Measurements from ENCODE around the gene HSPBP1.
A peak's percentile ranks its signal among the peaks of the same experiment; 100 is the strongest.
"Not testable (repeated sequence)": the region's sequence is repeated elsewhere in the genome, so short reads cannot be mapped to it uniquely, and the experiment has no call there.

The HSPBP1 gene

DNA sequence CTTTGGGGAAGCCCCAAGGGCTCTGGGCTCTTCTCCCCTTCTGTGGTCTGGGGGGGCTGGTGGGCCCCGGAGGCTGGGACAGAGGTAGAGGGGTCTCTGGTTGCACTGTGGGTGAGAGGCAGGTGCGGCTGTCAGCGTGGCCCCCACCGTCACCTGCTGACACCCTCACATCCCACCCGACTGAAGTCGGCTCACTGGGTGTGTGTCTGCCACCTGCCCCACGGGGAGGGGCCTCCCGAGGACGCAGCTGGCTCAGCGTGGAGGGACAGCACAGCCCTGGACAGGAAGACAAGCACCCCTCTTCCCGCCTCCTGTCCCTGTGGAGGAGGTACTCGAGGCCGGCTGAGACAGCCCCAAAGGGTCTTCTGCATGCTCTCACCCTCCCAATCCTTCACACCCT lies 49.1 kb downstream of the HSPBP1 start:
- no peak for DNase-seq
- Mint-ChIP-seq H3K4me1 (ENCODE audit: low read depth) (peaks cover 2% of the 10 kb centered on the region), H3K4me3 (no peak overlapping the region), H3K36me3 (ENCODE audit: low read depth) (peaks cover 93% of the 10 kb centered on the region), H3K9me3 (no peaks in the 10 kb centered on the region), H3K27ac (no peak overlapping the region), H3K27me3 (no peaks in the 10 kb centered on the region)

GRCh38 chr19:55230329-55230728 lies 49.6 kb downstream of the HSPBP1 start:
- no peak overlapping the region for H3K4me3 Mint-ChIP-seq
- no peak overlapping the region for H3K27ac Mint-ChIP-seq
- peaks cover 2% of the 10 kb centered on the region for H3K4me1 Mint-ChIP-seq (ENCODE audit: low read depth)
- no peaks in the 10 kb centered on the region for H3K9me3 Mint-ChIP-seq
- no peaks in the 10 kb centered on the region for H3K27me3 Mint-ChIP-seq
- DNase-seq: no peak
- H3K36me3 Mint-ChIP-seq (ENCODE audit: low read depth): peaks cover 95% of the 10 kb centered on the region

DNA sequence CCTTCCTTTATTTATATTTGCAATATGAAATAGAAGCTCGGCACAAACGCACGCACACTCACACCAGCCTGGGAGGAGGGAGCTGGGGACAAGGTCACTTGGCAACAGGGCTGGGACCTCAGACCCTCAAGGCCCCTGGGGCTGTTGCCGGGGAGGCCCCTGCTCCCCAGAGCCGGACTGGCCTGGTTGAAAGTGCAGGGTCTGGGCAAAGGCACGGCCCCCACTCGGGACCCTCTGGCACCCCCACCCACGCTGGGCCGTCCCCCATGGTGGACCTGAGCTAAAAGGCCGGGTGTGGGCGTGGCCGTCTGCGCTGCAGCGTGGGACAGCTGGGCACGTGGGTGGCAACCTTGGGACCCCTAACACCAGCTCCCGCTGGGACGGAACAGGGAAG lies 50.1 kb downstream of the HSPBP1 start:
- H3K9me3 Mint-ChIP-seq: no peaks in the 10 kb centered on the region
- H3K4me3 Mint-ChIP-seq: no peak overlapping the region
- no peaks in the 10 kb centered on the region for H3K27me3 Mint-ChIP-seq
- peaks cover 92% of the 10 kb centered on the region for H3K36me3 Mint-ChIP-seq (ENCODE audit: low read depth)
- H3K27ac Mint-ChIP-seq: no peak overlapping the region
- no peaks in the 10 kb centered on the region for H3K4me1 Mint-ChIP-seq (ENCODE audit: low read depth)
- DNase-seq: no peak

DNA sequence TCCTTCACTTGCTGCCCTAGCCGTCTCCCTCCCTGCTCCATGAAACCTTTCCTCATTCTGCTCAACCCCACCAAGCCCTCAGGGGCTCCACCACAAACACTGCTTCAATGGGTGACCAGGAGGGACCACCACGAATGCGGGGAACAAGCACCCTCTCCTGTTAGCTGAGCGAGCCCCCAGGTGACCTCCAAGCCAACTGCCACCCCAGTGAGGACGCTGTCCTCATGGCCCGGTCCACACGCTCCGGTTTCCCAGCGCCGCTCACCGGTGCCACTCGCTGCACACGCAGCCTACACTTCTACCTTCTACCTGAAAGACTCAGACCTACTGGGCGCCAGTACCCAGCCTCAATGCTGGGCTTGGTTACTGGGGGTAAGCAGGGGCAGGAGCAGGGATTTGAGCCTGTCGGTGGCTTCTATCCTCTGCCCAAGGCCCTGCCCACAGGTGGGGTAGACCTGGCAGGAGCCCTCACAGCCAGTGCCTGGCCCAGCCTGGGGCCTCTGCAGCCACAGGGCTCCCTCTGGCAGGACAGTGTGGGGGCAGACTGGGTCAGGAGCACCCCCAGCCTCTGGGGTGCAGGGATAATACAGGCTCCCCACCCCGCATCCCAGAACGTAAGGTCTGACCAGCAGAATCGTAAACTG lies 50.6 kb downstream of the HSPBP1 start:
- Mint-ChIP-seq H3K36me3 (ENCODE audit: low read depth) (peaks cover 92% of the 10 kb centered on the region), H3K9me3 (no peaks in the 10 kb centered on the region), H3K4me1 (ENCODE audit: low read depth) (no peaks in the 10 kb centered on the region), H3K27ac (peak overlapping the region; percentile 59), H3K4me3 (no peak overlapping the region), H3K27me3 (no peaks in the 10 kb centered on the region)
- DNase-seq: no peak

DNA sequence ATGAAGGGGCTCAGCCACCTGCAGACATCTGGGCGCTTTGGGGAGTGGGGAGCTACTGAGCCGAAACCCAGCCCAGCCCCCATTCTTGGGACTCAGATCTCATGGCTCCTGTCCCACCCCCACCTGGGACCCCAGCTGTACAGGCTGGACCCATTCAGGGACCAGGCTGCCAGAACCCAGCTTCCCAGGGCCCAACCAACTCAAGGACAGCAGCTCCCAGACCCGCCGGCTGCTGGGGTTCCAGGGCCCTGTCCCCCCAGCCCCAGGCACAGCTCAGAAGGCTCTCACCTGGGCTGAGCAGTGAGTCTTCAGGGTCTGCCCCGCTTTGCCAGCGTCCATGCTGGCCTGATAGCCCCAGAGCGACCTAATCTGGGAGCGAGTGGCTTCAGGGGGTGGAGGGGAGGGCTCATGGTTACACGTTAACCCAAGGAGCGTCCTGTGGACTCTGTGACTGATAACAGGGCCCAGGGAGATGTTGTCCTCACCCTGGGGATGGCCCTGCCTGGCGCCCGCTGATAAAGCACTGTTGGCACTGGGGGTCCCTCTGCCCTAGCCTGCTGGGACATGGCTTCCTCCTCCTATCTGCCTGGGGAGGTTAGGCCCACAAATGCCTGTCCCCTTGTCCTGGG lies 51.4 kb downstream of the HSPBP1 start, which contains the start of gene TMEM86B:
Gene TMEM86B (minus strand): TSS at position 361 of the 629 bp plus-strand sequence. CDS start 22 bp downstream, at position 339.
- H3K4me1 Mint-ChIP-seq (ENCODE audit: low read depth): no peaks in the 10 kb centered on the region
- peaks cover 92% of the 10 kb centered on the region for H3K36me3 Mint-ChIP-seq (ENCODE audit: low read depth)
- no peak for DNase-seq
- H3K9me3 Mint-ChIP-seq: no peaks in the 10 kb centered on the region
- H3K4me3 Mint-ChIP-seq: no peak within 1 kb of the TSS
- H3K27me3 Mint-ChIP-seq: no peaks in the 10 kb centered on the region
- H3K27ac Mint-ChIP-seq: peak within 1 kb of the TSS; percentile 59

DNA sequence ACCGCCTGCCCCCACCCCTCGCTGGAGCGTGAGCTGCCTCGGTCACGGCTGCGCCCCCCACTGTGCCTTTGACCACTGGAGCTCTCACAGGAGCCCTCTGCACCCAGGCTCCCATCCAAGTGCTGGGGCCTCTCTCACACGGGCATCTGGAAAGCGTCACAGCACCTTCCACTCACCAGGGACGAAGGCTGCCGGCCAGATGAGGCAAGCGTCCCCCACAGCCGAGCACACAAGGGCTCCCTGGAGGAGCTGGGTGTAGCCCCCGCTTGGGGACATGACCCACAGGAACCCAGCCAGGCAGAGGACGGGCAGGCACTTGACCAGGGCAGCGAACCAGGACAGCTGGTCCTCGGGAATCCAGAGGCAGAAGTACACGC lies 51.9 kb downstream of the HSPBP1 start:
- Mint-ChIP-seq H3K4me1 (ENCODE audit: low read depth) (no peaks in the 10 kb centered on the region), H3K27ac (peak overlapping the region; percentile 52), H3K4me3 (no peak overlapping the region), H3K27me3 (no peaks in the 10 kb centered on the region), H3K9me3 (no peaks in the 10 kb centered on the region), H3K36me3 (ENCODE audit: low read depth) (peaks cover 91% of the 10 kb centered on the region)
- DNase-seq: no peak

- Mint-ChIP-seq H3K9me3 (no peaks in the 10 kb centered on the region), H3K36me3 (ENCODE audit: low read depth) (peaks cover 90% of the 10 kb centered on the region), H3K27me3 (no peaks in the 10 kb centered on the region), H3K4me1 (ENCODE audit: low read depth) (no peaks in the 10 kb centered on the region), H3K27ac (peak overlapping the region; percentile 52), H3K4me3 (no peak overlapping the region)
- DNase-seq: no peak
Observed at GRCh38 chr19:55227241-55228014, 52.5 kb downstream of the HSPBP1 start.

DNA sequence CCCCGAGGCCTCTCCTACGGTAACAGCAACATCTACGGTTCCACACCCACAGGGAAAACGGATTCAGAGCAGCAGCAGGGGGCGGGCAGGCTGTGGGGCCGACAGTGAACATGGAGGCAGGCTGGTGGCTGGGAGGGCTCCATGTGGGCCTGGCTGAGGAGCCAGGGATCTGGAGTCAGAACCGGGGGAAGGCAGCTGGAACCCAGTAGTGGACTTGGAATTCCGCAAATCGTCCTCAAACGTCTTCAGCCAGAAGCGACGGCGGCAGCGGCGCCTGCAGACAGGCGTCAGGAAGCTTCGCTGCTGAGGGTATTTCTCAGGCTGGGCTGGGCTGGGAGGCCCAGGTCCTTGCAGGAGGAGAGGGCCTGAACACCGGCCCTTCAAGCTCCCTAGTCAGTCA lies 53.1 kb downstream of the HSPBP1 start:
- Mint-ChIP-seq H3K9me3 (no peaks in the 10 kb centered on the region), H3K27ac (no peak overlapping the region), H3K36me3 (ENCODE audit: low read depth) (peaks cover 85% of the 10 kb centered on the region), H3K27me3 (no peaks in the 10 kb centered on the region), H3K4me3 (no peak overlapping the region), H3K4me1 (ENCODE audit: low read depth) (no peaks in the 10 kb centered on the region)
- no peak for DNase-seq

DNA sequence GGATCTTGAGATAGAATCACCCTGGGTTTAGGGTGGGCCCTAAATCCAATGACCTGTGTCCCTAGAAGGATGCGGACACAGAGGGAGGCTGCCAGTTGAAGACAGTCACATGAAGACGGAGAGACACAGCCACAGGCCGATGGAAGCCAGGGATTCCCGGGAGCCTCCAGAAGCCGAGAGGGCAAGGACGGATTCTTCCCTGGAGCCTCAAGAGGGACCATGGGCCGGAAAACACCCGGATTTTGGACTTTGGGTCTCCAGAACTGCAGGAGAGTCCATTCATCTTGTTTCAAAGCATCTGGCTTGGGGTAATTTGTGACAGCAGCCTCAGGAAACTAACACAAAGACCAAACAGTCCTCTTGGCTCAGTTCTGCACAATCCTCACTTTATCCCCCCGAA lies 53.6 kb downstream of the HSPBP1 start:
- DNase-seq: no peak
- Mint-ChIP-seq H3K27ac (no peak overlapping the region), H3K36me3 (ENCODE audit: low read depth) (peaks cover 84% of the 10 kb centered on the region)

GRCh38 chr19:55225415-55225958 lies 54.4 kb downstream of the HSPBP1 start:
- H3K36me3 Mint-ChIP-seq (ENCODE audit: low read depth): peaks cover 84% of the 10 kb centered on the region
- H3K4me1 Mint-ChIP-seq (ENCODE audit: low read depth): peaks cover 2% of the 10 kb centered on the region
- peaks cover 2% of the 10 kb centered on the region for H3K9me3 Mint-ChIP-seq
- no peaks in the 10 kb centered on the region for H3K27me3 Mint-ChIP-seq
- DNase-seq: no peak
- H3K27ac Mint-ChIP-seq: peak overlapping the region; percentile 62
- no peak overlapping the region for H3K4me3 Mint-ChIP-seq

More for the DNA sequence above, 53.6 kb downstream of the HSPBP1 start:
- H3K27me3 Mint-ChIP-seq: no peaks in the 10 kb centered on the region
- no peak overlapping the region for H3K4me3 Mint-ChIP-seq
- H3K9me3 Mint-ChIP-seq: no peaks in the 10 kb centered on the region
- H3K4me1 Mint-ChIP-seq (ENCODE audit: low read depth): peaks cover 2% of the 10 kb centered on the region

GRCh38 chr19:55224679-55225414 lies 55.1 kb downstream of the HSPBP1 start:
- H3K4me3 Mint-ChIP-seq; DNase-seq; H3K27me3 Mint-ChIP-seq; H3K4me1 Mint-ChIP-seq (ENCODE audit: low read depth); H3K9me3 Mint-ChIP-seq: not testable (repeated sequence)
- Mint-ChIP-seq H3K36me3 (ENCODE audit: low read depth) (peaks cover 82% of the 10 kb centered on the region), H3K27ac (peak overlapping the region; percentile 62)

GRCh38 chr19:55224038-55224665 lies 55.8 kb downstream of the HSPBP1 start:
- Mint-ChIP-seq H3K27ac (peak overlapping the region; percentile 22), H3K4me3 (no peak overlapping the region)

GRCh38 chr19:55223291-55224037 lies 56.4 kb downstream of the HSPBP1 start:
- Mint-ChIP-seq H3K27ac (peak overlapping the region; percentile 11), H3K27me3 (no peaks in the 10 kb centered on the region), H3K4me1 (ENCODE audit: low read depth) (peaks cover 2% of the 10 kb centered on the region), H3K4me3 (no peak overlapping the region), H3K9me3 (peaks cover 2% of the 10 kb centered on the region), H3K36me3 (ENCODE audit: low read depth) (peaks cover 70% of the 10 kb centered on the region)
- no peak for DNase-seq

More at GRCh38 chr19:55224038-55224665, 55.8 kb downstream of the HSPBP1 start:
- Mint-ChIP-seq H3K4me1 (ENCODE audit: low read depth) (peaks cover 2% of the 10 kb centered on the region), H3K27me3 (no peaks in the 10 kb centered on the region), H3K9me3 (peaks cover 2% of the 10 kb centered on the region), H3K36me3 (ENCODE audit: low read depth) (peaks cover 76% of the 10 kb centered on the region)
- DNase-seq: no peak
